ENCODE measurements around the gene ERCC8.

DNA sequence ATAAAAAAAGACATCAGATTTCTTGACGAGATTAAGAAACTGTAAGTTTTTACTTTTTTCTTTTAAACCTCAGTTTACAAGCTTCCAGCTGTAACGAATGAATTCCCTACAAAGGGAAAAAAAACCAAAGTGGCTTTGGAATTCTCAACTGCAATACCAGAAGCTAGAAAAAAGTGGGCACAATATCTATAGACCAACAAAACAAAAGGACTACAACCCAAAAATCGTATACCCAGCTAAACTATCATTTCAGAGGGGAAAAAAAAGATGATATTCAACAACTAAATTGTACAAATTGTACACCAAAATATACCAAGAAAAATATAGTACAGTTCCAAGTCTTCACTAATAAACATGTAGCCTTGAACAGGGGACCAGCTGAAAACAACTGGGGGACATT is 74.0 kb downstream of the ERCC8 start:
- TF ChIP-seq, protein P1, sequence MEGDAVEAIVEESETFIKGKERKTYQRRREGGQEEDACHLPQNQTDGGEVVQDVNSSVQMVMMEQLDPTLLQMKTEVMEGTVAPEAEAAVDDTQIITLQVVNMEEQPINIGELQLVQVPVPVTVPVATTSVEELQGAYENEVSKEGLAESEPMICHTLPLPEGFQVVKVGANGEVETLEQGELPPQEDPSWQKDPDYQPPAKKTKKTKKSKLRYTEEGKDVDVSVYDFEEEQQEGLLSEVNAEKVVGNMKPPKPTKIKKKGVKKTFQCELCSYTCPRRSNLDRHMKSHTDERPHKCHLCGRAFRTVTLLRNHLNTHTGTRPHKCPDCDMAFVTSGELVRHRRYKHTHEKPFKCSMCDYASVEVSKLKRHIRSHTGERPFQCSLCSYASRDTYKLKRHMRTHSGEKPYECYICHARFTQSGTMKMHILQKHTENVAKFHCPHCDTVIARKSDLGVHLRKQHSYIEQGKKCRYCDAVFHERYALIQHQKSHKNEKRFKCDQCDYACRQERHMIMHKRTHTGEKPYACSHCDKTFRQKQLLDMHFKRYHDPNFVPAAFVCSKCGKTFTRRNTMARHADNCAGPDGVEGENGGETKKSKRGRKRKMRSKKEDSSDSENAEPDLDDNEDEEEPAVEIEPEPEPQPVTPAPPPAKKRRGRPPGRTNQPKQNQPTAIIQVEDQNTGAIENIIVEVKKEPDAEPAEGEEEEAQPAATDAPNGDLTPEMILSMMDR (IDR thresholded peaks at IDR 0.05), result no peak
- no peak for TF ChIP-seq POLR2A (IDR thresholded peaks at IDR 0.05)

Measured in lower leg skin (tissue), 3 donors.